ENCODE data around the gene DCUN1D2.
"Not testable (repeated sequence)": the region's sequence is repeated elsewhere in the genome, so short reads cannot be mapped to it uniquely, and the experiment has no call there.

DCUN1D2 gene

DNA sequence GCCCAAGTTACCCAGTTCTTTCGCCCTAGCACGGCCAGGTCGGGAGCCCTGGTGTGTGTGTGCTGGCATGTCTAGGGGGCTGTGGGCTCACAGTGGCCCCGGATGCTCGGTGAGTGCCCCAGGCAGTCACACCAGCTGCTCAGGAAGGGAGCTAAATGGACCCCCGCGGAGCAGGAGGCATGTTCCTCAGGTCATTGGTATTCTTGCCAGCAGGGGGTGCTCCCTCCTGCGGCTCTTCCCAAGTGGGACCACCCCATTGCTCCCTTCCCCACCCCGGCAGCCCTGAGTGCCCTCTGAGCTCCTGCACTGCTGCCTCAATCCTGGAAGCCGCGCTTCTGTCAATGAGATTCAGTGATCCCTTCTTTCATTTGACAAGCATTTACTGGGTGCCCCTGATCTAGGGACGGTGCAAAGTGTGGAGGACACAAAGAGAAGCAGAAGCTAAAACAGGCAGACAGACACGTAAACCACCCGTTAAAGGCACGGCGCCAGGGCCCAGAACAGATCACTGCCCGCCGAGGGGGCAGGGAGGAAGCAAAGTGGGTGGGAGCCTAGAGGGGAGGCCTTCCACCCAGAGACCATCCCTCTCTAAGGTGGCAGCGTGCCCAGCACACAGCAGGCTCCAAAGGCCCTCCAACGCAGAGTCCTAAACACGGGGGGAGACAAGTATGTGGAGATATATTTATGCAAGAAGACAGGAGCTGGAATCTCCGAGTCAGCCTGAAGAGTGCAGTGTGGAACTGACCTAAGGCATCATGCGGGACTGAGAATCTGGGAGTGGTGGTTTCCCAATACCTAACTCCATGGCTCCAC is 32.1 kb downstream of the DCUN1D2 start:
- Mint-ChIP-seq H3K4me3 (no peak overlapping the region), H3K36me3 (ENCODE audit: low read depth) (peaks cover 15% of the 10 kb centered on the region), H3K27me3 (ENCODE audit: low read depth) (no peaks in the 10 kb centered on the region), H3K9me3 (no peaks in the 10 kb centered on the region), H3K27ac (no peak overlapping the region), H3K4me1 (ENCODE audit: low read depth) (no peaks in the 10 kb centered on the region)
- no peak for DNase-seq (ENCODE audit: low spot score)

DNA sequence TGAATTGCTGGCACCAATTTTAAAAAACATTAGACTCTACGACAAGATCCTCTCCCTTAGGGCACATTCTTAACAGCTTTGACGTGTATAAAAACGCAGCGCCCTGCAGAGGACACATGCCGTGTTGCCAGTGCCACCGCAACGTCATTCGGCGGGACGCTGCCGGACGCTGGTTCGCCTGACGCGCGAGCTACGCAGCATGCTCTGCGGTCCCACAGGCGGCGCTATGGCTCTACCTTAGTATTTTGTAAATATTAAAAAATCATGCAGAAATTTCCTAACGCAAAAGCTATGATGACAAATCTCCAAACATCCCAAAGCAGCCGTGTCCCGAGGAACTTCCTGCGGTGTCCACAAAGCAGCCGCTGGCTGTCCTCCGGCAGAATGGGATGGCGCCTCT is 33.0 kb downstream of the DCUN1D2 start:
- Mint-ChIP-seq H3K27ac (no peak overlapping the region), H3K9me3 (no peaks in the 10 kb centered on the region), H3K4me3 (no peak overlapping the region), H3K27me3 (ENCODE audit: low read depth) (no peaks in the 10 kb centered on the region), H3K36me3 (ENCODE audit: low read depth) (peaks cover 15% of the 10 kb centered on the region), H3K4me1 (ENCODE audit: low read depth) (no peaks in the 10 kb centered on the region)
- no peak for DNase-seq (ENCODE audit: low spot score)

GRCh38 chr13:113456116-113456702 is 34.3 kb downstream of the DCUN1D2 start:
- no peaks in the 10 kb centered on the region for H3K4me1 Mint-ChIP-seq (ENCODE audit: low read depth)
- H3K4me3 Mint-ChIP-seq, result no peak overlapping the region
- H3K27me3 Mint-ChIP-seq (ENCODE audit: low read depth), result no peaks in the 10 kb centered on the region

GRCh38 chr13:113455384-113455783 is 35.1 kb downstream of the DCUN1D2 start:
- DNase-seq (ENCODE audit: low spot score), result no peak
- Mint-ChIP-seq H3K27ac (no peak overlapping the region), H3K36me3 (ENCODE audit: low read depth) (peaks cover 14% of the 10 kb centered on the region), H3K4me3 (no peak overlapping the region), H3K4me1 (ENCODE audit: low read depth) (no peaks in the 10 kb centered on the region), H3K9me3 (no peaks in the 10 kb centered on the region), H3K27me3 (ENCODE audit: low read depth) (no peaks in the 10 kb centered on the region)

More at GRCh38 chr13:113456116-113456702, 34.3 kb downstream of the DCUN1D2 start:
- Mint-ChIP-seq H3K27ac (no peak overlapping the region), H3K36me3 (ENCODE audit: low read depth) (peaks cover 14% of the 10 kb centered on the region), H3K9me3 (no peaks in the 10 kb centered on the region)
- no peak for DNase-seq (ENCODE audit: low spot score)

DNA sequence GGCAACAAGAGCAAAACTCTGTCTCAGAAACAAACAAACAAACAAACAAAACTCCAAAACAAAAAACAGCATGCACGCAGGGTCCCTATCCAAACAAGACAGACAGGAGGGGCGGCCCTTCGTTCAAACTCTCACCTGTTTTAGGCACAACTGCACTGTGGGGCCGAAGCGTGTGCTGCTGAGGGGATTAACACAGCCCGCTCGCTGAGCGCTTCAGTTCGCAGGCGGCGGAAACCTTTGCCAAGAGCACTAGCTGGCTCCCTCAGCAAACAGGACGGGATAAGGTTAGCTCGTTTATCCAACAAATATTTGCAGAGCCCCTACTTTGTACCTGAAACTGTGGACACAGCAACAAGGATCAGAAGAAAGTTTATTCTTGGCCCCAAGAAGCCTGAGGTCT is 35.6 kb downstream of the DCUN1D2 start:
- peaks cover 10% of the 10 kb centered on the region for H3K36me3 Mint-ChIP-seq (ENCODE audit: low read depth)
- no peaks in the 10 kb centered on the region for H3K9me3 Mint-ChIP-seq
- no peaks in the 10 kb centered on the region for H3K4me1 Mint-ChIP-seq (ENCODE audit: low read depth)
- no peaks in the 10 kb centered on the region for H3K27me3 Mint-ChIP-seq (ENCODE audit: low read depth)
- H3K27ac Mint-ChIP-seq, result no peak overlapping the region
- H3K4me3 Mint-ChIP-seq, result no peak overlapping the region
- DNase-seq (ENCODE audit: low spot score), result no peak

GRCh38 chr13:113452942-113453901 is 37.3 kb downstream of the DCUN1D2 start, which contains the start of gene ADPRHL1:
Gene ADPRHL1 (minus strand): TSS chr13:113453488. CDS start chr13:113453437, 51 bp downstream.
- H3K9me3 Mint-ChIP-seq, result no peaks in the 10 kb centered on the region
- H3K36me3 Mint-ChIP-seq (ENCODE audit: low read depth), result peaks cover 6% of the 10 kb centered on the region
- no peak within 1 kb of the TSS for H3K27ac Mint-ChIP-seq
- H3K27me3 Mint-ChIP-seq (ENCODE audit: low read depth), result no peaks in the 10 kb centered on the region
- no peaks in the 10 kb centered on the region for H3K4me1 Mint-ChIP-seq (ENCODE audit: low read depth)
- no peak within 1 kb of the TSS for H3K4me3 Mint-ChIP-seq
- DNase-seq (ENCODE audit: low spot score), result no peak

DNA sequence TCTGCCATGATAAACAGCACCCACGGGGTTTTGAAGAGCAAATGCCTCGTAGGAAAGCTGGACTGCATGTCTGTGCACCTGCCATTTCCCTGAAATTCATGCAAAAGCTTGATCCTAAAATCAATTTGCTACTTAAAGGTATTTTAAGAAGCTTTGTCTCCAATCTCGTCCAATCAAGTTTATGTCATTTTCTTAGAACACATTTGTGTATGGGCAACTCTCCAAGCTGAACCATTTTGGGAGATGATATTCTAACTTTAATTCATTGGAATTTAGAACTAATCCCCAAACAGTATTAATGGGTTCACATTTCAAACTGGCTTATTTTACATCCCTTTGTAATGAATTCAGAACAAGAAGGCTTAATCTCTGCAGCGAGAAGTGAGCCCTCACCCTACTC is 38.0 kb downstream of the DCUN1D2 start:
- Mint-ChIP-seq H3K4me1 (ENCODE audit: low read depth) (no peaks in the 10 kb centered on the region), H3K36me3 (ENCODE audit: low read depth) (peaks cover 6% of the 10 kb centered on the region), H3K27ac (no peak overlapping the region), H3K9me3 (no peaks in the 10 kb centered on the region), H3K4me3 (no peak overlapping the region), H3K27me3 (ENCODE audit: low read depth) (no peaks in the 10 kb centered on the region)
- no peak for DNase-seq (ENCODE audit: low spot score)

- Mint-ChIP-seq H3K4me1 (ENCODE audit: low read depth) (no peaks in the 10 kb centered on the region), H3K9me3 (no peaks in the 10 kb centered on the region), H3K27ac (no peak overlapping the region)
Observed at GRCh38 chr13:113451951-113452421, 38.5 kb downstream of the DCUN1D2 start.

GRCh38 chr13:113450861-113451620 is 39.5 kb downstream of the DCUN1D2 start:
- not testable (repeated sequence) for H3K4me3 Mint-ChIP-seq; H3K36me3 Mint-ChIP-seq (ENCODE audit: low read depth); H3K4me1 Mint-ChIP-seq (ENCODE audit: low read depth); H3K27ac Mint-ChIP-seq; H3K27me3 Mint-ChIP-seq (ENCODE audit: low read depth); H3K9me3 Mint-ChIP-seq; DNase-seq (ENCODE audit: low spot score)

More at GRCh38 chr13:113451951-113452421, 38.5 kb downstream of the DCUN1D2 start:
- no peak for DNase-seq (ENCODE audit: low spot score)
- no peak overlapping the region for H3K4me3 Mint-ChIP-seq
- no peaks in the 10 kb centered on the region for H3K27me3 Mint-ChIP-seq (ENCODE audit: low read depth)
- H3K36me3 Mint-ChIP-seq (ENCODE audit: low read depth), result peaks cover 7% of the 10 kb centered on the region

- H3K27ac Mint-ChIP-seq; H3K27me3 Mint-ChIP-seq (ENCODE audit: low read depth); H3K9me3 Mint-ChIP-seq; H3K4me1 Mint-ChIP-seq (ENCODE audit: low read depth); H3K4me3 Mint-ChIP-seq; DNase-seq (ENCODE audit: low spot score); H3K36me3 Mint-ChIP-seq (ENCODE audit: low read depth): not testable (repeated sequence)
Observed at GRCh38 chr13:113450348-113450744, 40.2 kb downstream of the DCUN1D2 start.

GRCh38 chr13:113449693-113450347 is 40.7 kb downstream of the DCUN1D2 start:
- no peak for DNase-seq (ENCODE audit: low spot score)
- peaks cover 1% of the 10 kb centered on the region for H3K36me3 Mint-ChIP-seq (ENCODE audit: low read depth)
- H3K27me3 Mint-ChIP-seq (ENCODE audit: low read depth), result no peaks in the 10 kb centered on the region
- no peaks in the 10 kb centered on the region for H3K9me3 Mint-ChIP-seq
- H3K4me3 Mint-ChIP-seq, result peak overlapping the region; percentile 32
- no peaks in the 10 kb centered on the region for H3K4me1 Mint-ChIP-seq (ENCODE audit: low read depth)
- no peak overlapping the region for H3K27ac Mint-ChIP-seq

DNA sequence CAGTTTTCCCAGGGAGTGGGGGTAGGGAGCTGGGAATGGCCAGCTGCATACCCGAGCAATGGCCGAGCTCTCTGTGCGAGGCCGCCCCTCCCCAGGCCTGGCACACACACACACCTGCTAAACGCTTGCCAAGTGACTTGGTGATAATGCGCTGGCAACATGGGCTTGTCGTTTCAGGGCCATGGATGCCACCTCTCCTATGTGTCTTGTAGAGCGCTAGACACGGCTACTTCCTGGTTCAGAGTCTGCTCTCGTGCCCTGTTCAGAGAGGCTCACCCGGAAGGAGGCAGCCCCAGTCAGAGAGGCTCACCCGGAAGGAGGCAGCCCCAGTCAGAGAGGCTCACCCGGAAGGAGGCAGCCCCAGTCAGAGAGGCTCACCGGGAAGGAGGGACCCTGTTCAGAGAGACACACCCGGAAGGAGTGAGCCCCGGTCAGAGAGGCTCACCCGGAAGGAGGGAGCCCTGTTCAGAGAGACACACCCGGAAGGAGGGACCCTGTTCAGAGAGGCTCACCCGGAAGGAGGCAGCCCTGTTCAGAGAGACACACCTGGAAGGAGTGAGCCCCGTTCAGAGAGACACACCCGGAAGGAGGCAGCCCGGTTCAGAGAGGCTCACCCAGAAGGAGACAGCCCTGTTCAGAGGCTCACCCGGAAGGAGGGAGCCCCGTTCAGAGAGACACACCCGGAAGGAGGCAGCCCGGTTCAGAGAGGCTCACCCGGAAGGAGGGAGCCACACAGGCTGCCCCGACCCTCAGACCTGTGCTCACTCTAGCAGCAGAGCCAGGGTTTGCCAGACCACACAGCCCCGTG is 41.4 kb downstream of the DCUN1D2 start:
- no peaks in the 10 kb centered on the region for H3K9me3 Mint-ChIP-seq
- peak overlapping the region; percentile 32 for H3K4me3 Mint-ChIP-seq
- peak overlapping the region; percentile 55 for H3K27ac Mint-ChIP-seq
- no peaks in the 10 kb centered on the region for H3K27me3 Mint-ChIP-seq (ENCODE audit: low read depth)
- no peaks in the 10 kb centered on the region for H3K4me1 Mint-ChIP-seq (ENCODE audit: low read depth)
- DNase-seq (ENCODE audit: low spot score), result peak; percentile 9
- peaks cover 1% of the 10 kb centered on the region for H3K36me3 Mint-ChIP-seq (ENCODE audit: low read depth)

All from T-helper 2 cell treated with Interferon-gamma antibody and Interleukin-4, amounts not matched to agents 5 μg/mL and 100 μg/mL, for 36 hours (primary cell).